Sigmoid colon (tissue), 4 donors: Measurements from ENCODE around the gene XIRP2.

Experiments
- CTCF ChIP-seq, 4 experiments: fragments of 450-650 bp in 3 of 4; fragments of 200-600 bp in 1 of 4; IDR thresholded peaks; one replicate each; pipeline ENCODE4 v1.5.1; 2016 to 2019; ENCODE audit warnings: antibody characterized with exemption in 4 of 4, mild to moderate bottlenecking in 3 of 4, moderate library complexity in 2 of 4
- POLR2AphosphoS5 ChIP-seq, 4 donors: sonication (generic); formaldehyde crosslinking; IDR thresholded peaks; one replicate each; pipeline ENCODE4 v1.6.1; 2017; ENCODE audit warnings: antibody characterized with exemption in 4 of 4

GRCh38 chr2:167157523-167157922 lies 269.2 kb downstream of the XIRP2 start:
- TF ChIP-seq CTCF (IDR thresholded peaks at IDR 0.05): no peak
- TF ChIP-seq POLR2AphosphoS5 (IDR thresholded peaks at IDR 0.05): no peak
